Smooth muscle cell (in vitro differentiated cells): Measurements from ENCODE around the gene TFCP2L1. TPM values are rescaled to one million over a fixed set of nuclear protein-coding genes. Genes with fewer than 3 reads are reported as not detected.

Source experiments
- DNase-seq: peaks from one replicate; lab custom pipeline; 2025; ENCODE audit not compliant: unreplicated experiment; lab: John Stamatoyannopoulos, UW
- H2AFZ ChIP-seq: fragments of 200-600 bp; sonication (generic); 2 replicates; pipeline ENCODE4 v1.6.0; 2016; ENCODE audit warnings: antibody characterized with exemption, low read depth, mild to moderate bottlenecking
- H3F3A ChIP-seq: fragments of 200-600 bp; sonication (generic); 2 replicates; pipeline ENCODE4 v1.6.0; 2017; ENCODE audit warnings: antibody characterized with exemption, low read depth
- H3K27ac ChIP-seq: fragments of 200-600 bp; sonication (generic); 2 replicates; pipeline ENCODE4 v1.5.1; 2016; ENCODE audit warnings: low read depth, mild to moderate bottlenecking
- H3K27me3 ChIP-seq: fragments of 200-600 bp; sonication (generic); 2 replicates; pipeline ENCODE4 v1.6.1; 2016; ENCODE audit warnings: low read depth, mild to moderate bottlenecking
- H3K36me3 ChIP-seq: fragments of 200-600 bp; sonication (generic); 2 replicates; pipeline ENCODE4 v1.5.1; 2016; ENCODE audit warnings: low read depth
- H3K4me1 ChIP-seq: fragments of 200-600 bp; sonication (generic); 2 replicates; pipeline ENCODE4 v1.5.1; 2016; ENCODE audit warnings: low read depth
- H3K4me2 ChIP-seq: fragments of 200-600 bp; sonication (generic); 2 replicates; pipeline ENCODE4 v1.6.0; 2016; ENCODE audit warnings: mild to moderate bottlenecking
- H3K4me3 ChIP-seq: fragments of 200-600 bp; sonication (generic); 2 replicates; pipeline ENCODE4 v1.5.1; 2016; ENCODE audit warnings: mild to moderate bottlenecking
- H3K79me2 ChIP-seq: fragments of 200-600 bp; sonication (generic); 2 replicates; pipeline ENCODE4 v1.6.0; 2016; ENCODE audit warnings: low read depth, mild to moderate bottlenecking
- H3K9ac ChIP-seq: fragments of 200-600 bp; sonication (generic); 2 replicates; pipeline ENCODE4 v1.6.0; 2016; ENCODE audit warnings: low read depth
- H3K9me3 ChIP-seq: fragments of 200-600 bp; sonication (generic); replicated peaks from 2 replicates; pipeline ENCODE4 v1.5.1; 2016; ENCODE audit warnings: low read depth
- H4K20me1 ChIP-seq: fragments of 200-600 bp; sonication (generic); 2 replicates; pipeline ENCODE4 v1.6.0; 2016; ENCODE audit warnings: low read depth
- WGBS: methylation state at CpG from one replicate; pipeline ENCODE4 v1.1.7; 2016; ENCODE audit warnings: low lambda C conversion rate; 5-methylcytosine and 5-hydroxymethylcytosine counted together
- polyA plus RNA-seq: library from polyadenylated mRNA; unstranded; fragments of >200 nt; fragmentation: Nextera tagmentation; extraction: Ambion mirVana; gene quantifications from 2 replicates; pipeline ENCODE4 v1.2.1, GENCODE V29; 2016
- total RNA-seq: library from RNA; depleted of rRNA; stranded (reverse); fragments of >200 nt; gene quantifications from 2 replicates; pipeline ENCODE4 v1.2.3, GENCODE V29; 2014
- TF ChIP-seq, protein P1 (sequence below): fragments of 200-600 bp; sonication (generic); IDR thresholded peaks from 2 replicates; pipeline ENCODE4 v1.5.1; 2017; ENCODE audit warnings: borderline replicate concordance, mild to moderate bottlenecking, antibody characterized with exemption; ENCODE audit not compliant: insufficient read depth, poor library complexity, severe bottlenecking

The TFCP2L1 gene
- total and polyA plus RNA-seq, 2 experiments from 2014 or later, result 0.13 TPM; not detected in 1

DNA sequence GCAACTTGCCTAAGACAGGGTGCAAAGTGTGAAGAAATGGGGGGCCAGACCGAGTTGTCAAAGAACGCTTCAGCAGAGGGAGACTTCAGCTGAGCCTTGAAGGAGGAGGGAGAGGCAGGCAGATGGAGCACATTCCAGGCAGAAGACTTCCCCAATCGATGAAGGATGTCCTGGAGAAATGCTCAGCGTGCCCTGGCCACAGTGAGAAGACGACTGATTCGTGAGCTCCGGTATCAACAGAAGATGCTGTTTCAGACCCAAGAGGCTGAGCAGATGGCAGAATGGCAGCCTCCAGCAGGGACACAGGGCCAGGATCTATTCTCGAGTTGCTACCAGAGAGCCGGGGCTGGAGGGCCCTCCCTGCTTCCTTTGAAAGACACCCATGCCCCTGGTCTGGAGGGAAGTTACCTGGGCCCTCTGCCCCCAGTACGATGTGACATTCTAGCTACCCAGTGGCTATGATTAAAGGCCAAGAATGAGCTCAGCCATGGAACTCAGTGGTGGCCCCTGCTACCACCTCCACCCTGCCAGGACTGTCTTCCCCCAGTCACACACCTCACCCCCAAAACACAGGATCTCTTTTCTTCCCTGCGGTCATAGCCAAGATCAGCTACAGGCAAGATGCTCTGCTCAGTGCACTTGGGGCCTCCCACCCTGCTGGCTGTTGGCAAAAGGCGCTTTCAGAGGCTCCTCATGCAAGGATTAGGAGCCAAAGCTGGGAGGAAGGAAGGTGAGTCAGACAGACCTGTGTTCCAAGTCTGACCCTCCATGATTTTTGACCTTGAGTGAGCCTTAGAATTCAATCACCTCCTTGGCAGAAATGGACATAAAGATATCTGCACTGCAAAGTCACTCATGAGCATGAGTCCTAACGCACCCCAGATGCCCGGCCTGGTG, 84.3 kb downstream of the TFCP2L1 start:
- H2AFZ ChIP-seq, result no peak overlapping the region
- no peak overlapping the region for H3K27ac ChIP-seq
- H3K4me1 ChIP-seq, result no peaks in the 10 kb centered on the region
- 97% methylated on average over 14 of the region's 14 CpGs for WGBS
- H4K20me1 ChIP-seq, result no peaks in the 10 kb centered on the region
- H3K27me3 ChIP-seq, result no peaks in the 10 kb centered on the region
- no peaks in the 10 kb centered on the region for H3K36me3 ChIP-seq
- no peak overlapping the region for H3K9ac ChIP-seq
- H3K79me2 ChIP-seq, result no peaks in the 10 kb centered on the region
- TF ChIP-seq, protein P1, sequence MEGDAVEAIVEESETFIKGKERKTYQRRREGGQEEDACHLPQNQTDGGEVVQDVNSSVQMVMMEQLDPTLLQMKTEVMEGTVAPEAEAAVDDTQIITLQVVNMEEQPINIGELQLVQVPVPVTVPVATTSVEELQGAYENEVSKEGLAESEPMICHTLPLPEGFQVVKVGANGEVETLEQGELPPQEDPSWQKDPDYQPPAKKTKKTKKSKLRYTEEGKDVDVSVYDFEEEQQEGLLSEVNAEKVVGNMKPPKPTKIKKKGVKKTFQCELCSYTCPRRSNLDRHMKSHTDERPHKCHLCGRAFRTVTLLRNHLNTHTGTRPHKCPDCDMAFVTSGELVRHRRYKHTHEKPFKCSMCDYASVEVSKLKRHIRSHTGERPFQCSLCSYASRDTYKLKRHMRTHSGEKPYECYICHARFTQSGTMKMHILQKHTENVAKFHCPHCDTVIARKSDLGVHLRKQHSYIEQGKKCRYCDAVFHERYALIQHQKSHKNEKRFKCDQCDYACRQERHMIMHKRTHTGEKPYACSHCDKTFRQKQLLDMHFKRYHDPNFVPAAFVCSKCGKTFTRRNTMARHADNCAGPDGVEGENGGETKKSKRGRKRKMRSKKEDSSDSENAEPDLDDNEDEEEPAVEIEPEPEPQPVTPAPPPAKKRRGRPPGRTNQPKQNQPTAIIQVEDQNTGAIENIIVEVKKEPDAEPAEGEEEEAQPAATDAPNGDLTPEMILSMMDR, result no peak
- H3F3A ChIP-seq, result no peaks in the 10 kb centered on the region
- DNase-seq, result no peak
- H3K9me3 ChIP-seq, result no peaks in the 10 kb centered on the region
- H3K4me2 ChIP-seq, result no peak overlapping the region
- no peak overlapping the region for H3K4me3 ChIP-seq

DNA sequence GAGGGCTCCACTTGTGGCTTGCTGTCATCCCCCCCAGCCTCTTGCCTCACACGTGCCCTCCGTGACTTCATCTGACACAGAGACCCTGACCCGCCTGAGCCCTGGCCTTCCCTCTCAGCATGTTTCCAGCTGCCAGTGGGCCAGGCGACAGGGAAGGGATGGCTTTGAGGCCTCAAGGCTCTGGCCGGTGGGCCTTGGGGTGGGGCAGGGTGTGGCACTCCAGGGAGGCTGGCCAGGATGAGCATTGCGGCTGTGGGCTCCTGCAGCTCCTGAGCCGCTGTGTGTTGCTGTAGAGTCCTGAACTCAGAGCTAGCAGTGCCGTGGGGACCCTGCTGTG, 85.0 kb downstream of the TFCP2L1 start:
- H3K27ac ChIP-seq, result no peak overlapping the region
- no peak overlapping the region for H3K4me2 ChIP-seq
- H3K4me1 ChIP-seq, result no peaks in the 10 kb centered on the region
- no peak for DNase-seq
- H3K27me3 ChIP-seq, result no peaks in the 10 kb centered on the region
- H3K9me3 ChIP-seq, result no peaks in the 10 kb centered on the region
- H3F3A ChIP-seq, result no peaks in the 10 kb centered on the region
- no peaks in the 10 kb centered on the region for H3K36me3 ChIP-seq
- H4K20me1 ChIP-seq, result no peaks in the 10 kb centered on the region
- TF ChIP-seq, protein P1, result no peak
- H3K79me2 ChIP-seq, result no peaks in the 10 kb centered on the region
- 95% methylated on average over 8 of the region's 8 CpGs for WGBS
- H2AFZ ChIP-seq, result no peak overlapping the region
- no peak overlapping the region for H3K4me3 ChIP-seq
- H3K9ac ChIP-seq, result no peak overlapping the region

DNA sequence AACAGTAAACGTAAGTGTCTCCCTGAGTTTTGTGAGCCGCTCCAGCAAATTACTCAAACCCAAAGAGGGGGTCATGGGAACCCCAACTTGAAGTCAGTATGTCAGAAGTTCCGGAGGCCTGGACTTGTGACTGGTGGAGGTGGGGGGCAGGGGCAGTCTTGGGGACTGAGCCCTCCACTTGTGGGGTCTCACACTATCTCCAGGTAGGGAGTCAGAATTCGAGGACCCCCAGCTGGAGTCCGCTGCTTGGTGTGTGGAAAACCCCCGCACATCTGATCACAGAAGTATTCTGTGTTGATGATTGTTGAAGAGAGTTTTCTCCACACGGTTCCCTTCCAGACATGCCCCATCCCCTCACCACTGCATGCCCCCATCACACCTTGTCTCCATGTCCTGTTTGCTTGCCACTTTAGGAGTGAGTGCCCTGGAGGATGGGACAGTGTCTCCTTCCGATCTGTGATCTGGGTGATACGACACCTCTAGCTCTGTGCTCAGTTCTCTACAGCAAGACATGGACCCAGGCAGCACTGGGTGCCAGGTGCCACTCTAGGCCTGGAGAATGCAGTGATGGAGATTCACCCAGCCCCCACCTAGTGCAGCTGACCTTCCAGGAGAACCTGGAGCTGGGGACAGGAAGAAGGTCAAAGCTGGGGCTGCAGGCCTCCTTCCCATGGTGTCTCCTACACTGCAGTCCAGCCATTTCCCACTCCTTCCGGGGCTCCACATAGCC, 85.6 kb downstream of the TFCP2L1 start:
- Histone ChIP-seq H3F3A (no peaks in the 10 kb centered on the region), H2AFZ (no peak overlapping the region), H3K4me3 (no peak overlapping the region), H3K4me1 (no peaks in the 10 kb centered on the region), H4K20me1 (no peaks in the 10 kb centered on the region), H3K79me2 (no peaks in the 10 kb centered on the region), H3K27me3 (no peaks in the 10 kb centered on the region), H3K9ac (no peak overlapping the region), H3K9me3 (no peaks in the 10 kb centered on the region), H3K27ac (no peak overlapping the region), H3K4me2 (no peak overlapping the region), H3K36me3 (no peaks in the 10 kb centered on the region)
- TF ChIP-seq, protein P1, result no peak
- WGBS, result 96% methylated on average over 10 of the region's 10 CpGs
- DNase-seq, result no peak
